ENCODE measurements around the gene ATG12.

- no peak for TF ChIP-seq CTCF (IDR thresholded peaks at IDR 0.05)
- TF ChIP-seq EZH2 (IDR thresholded peaks at IDR 0.05), result no peak
- TF ChIP-seq EZH2phosphoT487 (IDR thresholded peaks at IDR 0.05), result no peak
These were observed 30.6 kb downstream of the ATG12 start for GRCh38 chr5:115810761-115811160.

Measured in neural progenitor cell (in vitro differentiated cells).